Measurements from ENCODE around the gene ZNF768. TPM values are rescaled to one million over a fixed set of nuclear protein-coding genes. Genes with fewer than 3 reads are reported as not detected.
A peak's percentile ranks its signal among the peaks of the same experiment; 100 is the strongest.

The ZNF768 gene
- polyA plus RNA-seq, 1 experiment = 17.2 TPM

- POLR2A ChIA-PET = no interaction called here
- no peaks in the 10 kb centered on the region for H3K36me3 ChIP-seq (ENCODE audit: control insufficient read depth, insufficient read depth, low read length)
- CTCF ChIA-PET = interaction anchor here (0.9 kb wide), 1 partner anchor 50 kb away, joined by 3 read pairs; no protein-coding TSS in a partner anchor
- DNase-seq (ENCODE audit: low read depth) = no peak
- no peak for TF ChIP-seq CTCF (IDR thresholded peaks at IDR 0.05; ENCODE audit: insufficient read depth, low read depth, low read length)
- 0 out of 2 replicates have a peak, but pooled peaks cover 1% of the 10 kb centered on the region for H3K27me3 ChIP-seq (ENCODE audit: control insufficient read depth, insufficient read depth, low read length)
- no peak overlapping the region for H3K4me3 ChIP-seq (ENCODE audit: low read depth, low read length)
Observed at GRCh38 chr16:30493941-30494488, 32.4 kb downstream of the ZNF768 start.

- H3K4me3 ChIP-seq (ENCODE audit: low read depth, low read length) = no peak overlapping the region
- 0 out of 2 replicates have a peak, but pooled peaks cover 1% of the 10 kb centered on the region for H3K27me3 ChIP-seq (ENCODE audit: control insufficient read depth, insufficient read depth, low read length)
- no peaks in the 10 kb centered on the region for H3K36me3 ChIP-seq (ENCODE audit: control insufficient read depth, insufficient read depth, low read length)
- peak; percentile 48 for DNase-seq (ENCODE audit: low read depth)
- no peak for TF ChIP-seq CTCF (IDR thresholded peaks at IDR 0.05; ENCODE audit: insufficient read depth, low read depth, low read length)
- POLR2A ChIA-PET = interaction anchor here (0.6 kb wide), 1 partner anchor 21 kb away, joined by 9 read pairs; no protein-coding TSS in a partner anchor
- CTCF ChIA-PET = interaction anchor here (0.6 to 1.4 kb wide), 3 partner anchors 21 to 91 kb away, joined by 3 to 5 read pairs (median 3); no protein-coding TSS in a partner anchor
Observed at GRCh38 chr16:30491744-30492308, 34.5 kb downstream of the ZNF768 start.

GRCh38 chr16:30491229-30491628 lies 35.1 kb downstream of the ZNF768 start:
- ChIA-PET POLR2A (interaction anchor here (0.6 kb wide), 1 partner anchor 21 kb away, joined by 9 read pairs; no protein-coding TSS in a partner anchor), CTCF (interaction anchor here (1.0 to 1.4 kb wide), 4 partner anchors 9 to 43 kb away, joined by 3 to 5 read pairs (median 4); no protein-coding TSS in a partner anchor)
- TF ChIP-seq CTCF (IDR thresholded peaks at IDR 0.05; ENCODE audit: insufficient read depth, low read depth, low read length) = no peak

GRCh38 chr16:30490210-30490609 lies 36.2 kb downstream of the ZNF768 start:
- Histone ChIP-seq H3K36me3 (ENCODE audit: control insufficient read depth, insufficient read depth, low read length) (no peaks in the 10 kb centered on the region), H3K27me3 (ENCODE audit: control insufficient read depth, insufficient read depth, low read length) (no peaks in the 10 kb centered on the region), H3K4me3 (ENCODE audit: low read depth, low read length) (no peak overlapping the region)
- ChIA-PET CTCF (interaction anchor here (1.0 to 1.2 kb wide), 2 partner anchors 8 to 24 kb away, joined by 3 to 4 read pairs; no protein-coding TSS in a partner anchor), POLR2A (no interaction called here)
- DNase-seq (ENCODE audit: low read depth) = no peak
- no peak for TF ChIP-seq CTCF (IDR thresholded peaks at IDR 0.05; ENCODE audit: insufficient read depth, low read depth, low read length)

More at GRCh38 chr16:30491229-30491628, 35.1 kb downstream of the ZNF768 start:
- Histone ChIP-seq H3K27me3 (ENCODE audit: control insufficient read depth, insufficient read depth, low read length) (no peaks in the 10 kb centered on the region), H3K36me3 (ENCODE audit: control insufficient read depth, insufficient read depth, low read length) (no peaks in the 10 kb centered on the region), H3K4me3 (ENCODE audit: low read depth, low read length) (no peak overlapping the region)
- no peak for DNase-seq (ENCODE audit: low read depth)

GRCh38 chr16:30488764-30489605 lies 37.4 kb downstream of the ZNF768 start:
- CTCF ChIA-PET = no interaction called here

More at GRCh38 chr16:30488764-30489605, 37.4 kb downstream of the ZNF768 start:
- DNase-seq (ENCODE audit: low read depth) = no peak
- Histone ChIP-seq H3K36me3 (ENCODE audit: control insufficient read depth, insufficient read depth, low read length) (no peaks in the 10 kb centered on the region), H3K27me3 (ENCODE audit: control insufficient read depth, insufficient read depth, low read length) (no peaks in the 10 kb centered on the region), H3K4me3 (ENCODE audit: low read depth, low read length) (no peak overlapping the region)
- no peak for TF ChIP-seq CTCF (IDR thresholded peaks at IDR 0.05; ENCODE audit: insufficient read depth, low read depth, low read length)
- POLR2A ChIA-PET = interaction anchor here (0.6 kb wide), 1 partner anchor 9 kb away, joined by 11 read pairs; no protein-coding TSS in a partner anchor

Data from BJ (cell line).